H1 (cell line): ENCODE results near the gene NUP210. TPM values are rescaled to one million over a fixed set of nuclear protein-coding genes. Genes with fewer than 3 reads are reported as not detected.

ENCODE experiments used
- CTCF ChIA-PET: fragments of 300-600 bp; sonication (Branson Sonifier 250); formaldehyde crosslinking; loops from one replicate; lab custom pipeline; 2021; ENCODE audit not compliant: partially characterized antibody; lab: Charles Lee
- POLR2A ChIA-PET: fragments of 300-600 bp; sonication (Branson Sonifier 250); formaldehyde crosslinking; loops from one replicate; lab custom pipeline; 2021; ENCODE audit warnings: inconsistent platforms; ENCODE audit not compliant: partially characterized antibody; lab: Charles Lee
- DNase-seq, 2 experiments: peaks; one replicate each; pipeline versions ENCODE4 v3.0.0 to v3.0.0-alpha.2; 2010 to 2022; ENCODE audit warnings: low spot score in 2 of 2, low read depth in 1 of 2, mixed read lengths in 1 of 2
- FAIRE-seq: peaks from 2 replicates; lab custom pipeline; 2011; peaks lifted over from hg19 to GRCh38; lab: Jason Lieb, UNC
- H2AFZ ChIP-seq: 2 replicates; pipeline ENCODE4 v1.8.1; 2012; ENCODE audit warnings: low read length, inconsistent platforms
- H2AK5ac ChIP-seq: 2 replicates; pipeline ENCODE4 v1.6.1; 2013; ENCODE audit warnings: low read depth, low read length
- H2BK120ac ChIP-seq: replicated peaks from 2 replicates; pipeline ENCODE3; 2013; ENCODE audit warnings: low read depth, low read length, inconsistent platforms
- H2BK12ac ChIP-seq: 2 replicates; pipeline ENCODE4 v1.6.1; 2013; ENCODE audit warnings: low read depth, low read length
- H2BK15ac ChIP-seq: 2 replicates; pipeline ENCODE4 v1.6.1; 2013; ENCODE audit warnings: low read length
- H2BK20ac ChIP-seq: 2 replicates; pipeline ENCODE4 v1.6.1; 2013; ENCODE audit warnings: low read length
- H2BK5ac ChIP-seq: 2 replicates; pipeline ENCODE4 v1.6.1; 2013; ENCODE audit warnings: low read depth, low read length
- H3K14ac ChIP-seq: 2 replicates; pipeline ENCODE4 v1.6.1; 2013; ENCODE audit warnings: inconsistent platforms; ENCODE audit not compliant: insufficient read length
- H3K18ac ChIP-seq: 2 replicates; pipeline ENCODE4 v1.6.1; 2013; ENCODE audit warnings: low read length; ENCODE audit errors: extremely low read depth
- H3K23ac ChIP-seq: 2 replicates; pipeline ENCODE4 v1.6.1; 2013; ENCODE audit warnings: inconsistent platforms; ENCODE audit not compliant: insufficient read length
- H3K23me2 ChIP-seq: 2 replicates; pipeline ENCODE4 v1.6.1; 2013; ENCODE audit warnings: low read depth, low read length
- H3K27ac ChIP-seq: 2 replicates; pipeline ENCODE4 v1.6.1; 2011; ENCODE audit warnings: low read depth, low read length, inconsistent platforms
- H3K27me3 ChIP-seq, 4 experiments: replicated peaks in 1 of 4; 1 replicate in 1 of 4; 2 replicates in 3 of 4; pipeline versions ENCODE4 v1.6.1 to v1.8.1; 2011 to 2013; ENCODE audit warnings: low read length in 3 of 4, mild to moderate bottlenecking in 3 of 4, inconsistent platforms in 2 of 4, mixed read lengths in 2 of 4, moderate library complexity in 1 of 4; ENCODE audit not compliant: control insufficient read depth in 3 of 4, insufficient read depth in 3 of 4; ENCODE audit errors: extremely low read depth in 1 of 4
- H3K36me3 ChIP-seq, 4 experiments: 2 replicates each; pipeline versions ENCODE4 v1.6.1 to v1.8.1; 2011 to 2013; ENCODE audit warnings: mild to moderate bottlenecking in 4 of 4, low read length in 3 of 4, moderate library complexity in 2 of 4, control low read depth in 1 of 4, inconsistent platforms in 1 of 4; ENCODE audit not compliant: insufficient read depth in 4 of 4, control insufficient read depth in 2 of 4
- H3K4ac ChIP-seq: replicated peaks from 2 replicates; pipeline ENCODE3; 2013; ENCODE audit warnings: low read length, low read depth, mixed read lengths, inconsistent platforms; ENCODE audit not compliant: insufficient read length
- H3K4me1 ChIP-seq, 4 experiments: replicated peaks in 1 of 4; 1 replicate in 1 of 4; 2 replicates in 3 of 4; pipeline versions ENCODE4 v1.6.1 to v1.8.1; 2011 to 2013; ENCODE audit warnings: low read length in 3 of 4, inconsistent platforms in 2 of 4, mixed read lengths in 1 of 4; ENCODE audit not compliant: insufficient read depth in 4 of 4, control insufficient read depth in 3 of 4
- H3K4me2 ChIP-seq, 2 experiments: 2 replicates each; pipeline versions ENCODE4 v1.6.1 to v1.8.1; 2011 to 2013; ENCODE audit warnings: low read depth in 2 of 2, low read length in 2 of 2, control low read depth in 1 of 2, inconsistent platforms in 1 of 2, mild to moderate bottlenecking in 1 of 2; ENCODE audit not compliant: insufficient read depth in 1 of 2
- H3K4me3 ChIP-seq, 4 experiments: fragments of 200-600, 300-600 bp in 1 of 4; sonication (generic), shearing (Covaris generic), sonication (Bioruptor Twin) in 1 of 4; 2 replicates each; pipeline versions ENCODE4 v1.5.1 to v1.8.1; 2011 to 2016; ENCODE audit warnings: low read length in 4 of 4, low read depth in 3 of 4, control low read depth in 2 of 4, inconsistent platforms in 2 of 4, mild to moderate bottlenecking in 2 of 4, mixed read lengths in 1 of 4, moderate library complexity in 1 of 4; ENCODE audit not compliant: insufficient read depth in 2 of 4; ENCODE audit errors: extremely low read depth in 1 of 4
- H3K56ac ChIP-seq: replicated peaks from 2 replicates; pipeline ENCODE3; 2013; ENCODE audit warnings: low read depth, mild to moderate bottlenecking, mixed read lengths, low read length, inconsistent platforms; ENCODE audit not compliant: insufficient read length
- H3K79me1 ChIP-seq: 2 replicates; pipeline ENCODE4 v1.6.1; 2013; ENCODE audit warnings: low read depth, low read length, control low read depth
- H3K79me2 ChIP-seq, 2 experiments: 2 replicates each; pipeline versions ENCODE4 v1.6.1 to v1.8.1; 2012 to 2013; ENCODE audit warnings: low read length in 2 of 2, mild to moderate bottlenecking in 2 of 2, inconsistent platforms in 1 of 2; ENCODE audit not compliant: insufficient read depth in 2 of 2, control insufficient read depth in 1 of 2
- H3K9ac ChIP-seq, 4 experiments: replicated peaks in 1 of 4; 1 replicate in 1 of 4; 2 replicates in 3 of 4; pipeline versions ENCODE4 v1.6.1 to v1.8.1; 2011 to 2013; ENCODE audit warnings: low read depth in 3 of 4, low read length in 3 of 4, control low read depth in 2 of 4, mild to moderate bottlenecking in 2 of 4, moderate library complexity in 2 of 4, inconsistent platforms in 1 of 4; ENCODE audit errors: extremely low read depth in 1 of 4
- H3K9me3 ChIP-seq, 2 experiments: 2 replicates each; pipeline versions ENCODE4 v1.6.1 to v1.8.1; 2012 to 2013; ENCODE audit warnings: mild to moderate bottlenecking in 2 of 2, moderate library complexity in 2 of 2, control low read depth in 1 of 2, inconsistent platforms in 1 of 2, low read depth in 1 of 2, low read length in 1 of 2, mixed read lengths in 1 of 2; ENCODE audit not compliant: insufficient read depth in 2 of 2
- H4K20me1 ChIP-seq, 2 experiments: replicated peaks in 1 of 2; 2 replicates each; pipeline versions ENCODE3 to v1.8.1; 2011 to 2013; ENCODE audit warnings: inconsistent platforms in 2 of 2, low read length in 2 of 2, mild to moderate bottlenecking in 1 of 2; ENCODE audit not compliant: insufficient read depth in 2 of 2, control insufficient read depth in 1 of 2
- H4K5ac ChIP-seq: 2 replicates; pipeline ENCODE4 v1.6.1; 2013; ENCODE audit warnings: low read length, low read depth, mixed read lengths, inconsistent platforms; ENCODE audit not compliant: insufficient read length
- H4K8ac ChIP-seq: 2 replicates; pipeline ENCODE4 v1.8.0; 2013; ENCODE audit warnings: mild to moderate bottlenecking, moderate library complexity, low read length, inconsistent platforms; ENCODE audit not compliant: insufficient read depth; ENCODE audit errors: extremely low read depth
- H4K91ac ChIP-seq: replicated peaks from 2 replicates; pipeline ENCODE3; 2013; ENCODE audit warnings: low read length, mixed read lengths, inconsistent platforms; ENCODE audit not compliant: insufficient read length
- EGR1 ChIP-seq: IDR thresholded peaks from 2 replicates; pipeline ENCODE4 v1.6.1; 2011; ENCODE audit warnings: low read depth, low read length, borderline replicate concordance
- EP300 ChIP-seq, 2 experiments: IDR thresholded peaks; 1 replicate in 1 of 2; 2 replicates in 1 of 2; pipeline ENCODE4 v1.6.1; 2011 to 2012; ENCODE audit warnings: low read depth in 2 of 2, low read length in 2 of 2, mild to moderate bottlenecking in 2 of 2, borderline replicate concordance in 1 of 2, inconsistent platforms in 1 of 2, moderate library complexity in 1 of 2
- EZH2 ChIP-seq: fragments of 200-600 bp; sonication (generic); IDR thresholded peaks from 2 replicates; pipeline ENCODE4 v1.7.1; 2012; ENCODE audit warnings: low read depth, mild to moderate bottlenecking, moderate library complexity, low read length, inconsistent platforms; ENCODE audit not compliant: severe bottlenecking
- HDAC2 ChIP-seq, 2 experiments: fragments of 300-600 bp in 1 of 2; sonication (generic) in 1 of 2; IDR thresholded peaks; 2 replicates each; pipeline ENCODE4 v1.6.1; 2011 to 2012; ENCODE audit warnings: low read depth in 2 of 2, low read length in 2 of 2, mild to moderate bottlenecking in 2 of 2, moderate library complexity in 2 of 2, borderline replicate concordance in 1 of 2, inconsistent platforms in 1 of 2
- KDM4A ChIP-seq: IDR thresholded peaks from one replicate; pipeline ENCODE4 v1.7.1; 2012; ENCODE audit warnings: low read depth, mild to moderate bottlenecking, moderate library complexity, low read length, inconsistent platforms; ENCODE audit not compliant: severe bottlenecking
- MAFK ChIP-seq: IDR thresholded peaks from 2 replicates; pipeline ENCODE4 v1.6.1; 2012; ENCODE audit warnings: low read depth, mild to moderate bottlenecking, improper control_type of control experiment, low read length
- POLR2A ChIP-seq, 2 experiments: IDR thresholded peaks; 1 replicate in 1 of 2; 2 replicates in 1 of 2; pipeline ENCODE4 v1.6.1; 2011; ENCODE audit warnings: low read depth in 2 of 2, low read length in 2 of 2, mild to moderate bottlenecking in 2 of 2; ENCODE audit errors: control extremely low read depth in 1 of 2
- RNF2 ChIP-seq: fragments of 200-900, 300-1000 bp; sonication (generic); IDR thresholded peaks from 2 replicates; pipeline ENCODE4 v1.7.1; 2016; ENCODE audit warnings: borderline replicate concordance, low read depth, mild to moderate bottlenecking, antibody characterized with exemption, low read length; ENCODE audit not compliant: poor library complexity, severe bottlenecking; ENCODE audit errors: missing control alignments
- SP4 ChIP-seq: IDR thresholded peaks from 2 replicates; pipeline ENCODE4 v1.6.1; 2012; ENCODE audit warnings: low read length, inconsistent platforms
- SUZ12 ChIP-seq: fragments of 200-600 bp; sonication (generic); IDR thresholded peaks from 2 replicates; pipeline ENCODE4 v1.6.1; 2012; ENCODE audit warnings: mild to moderate bottlenecking, inconsistent platforms, low read length, moderate library complexity, mixed read lengths
- TAF7 ChIP-seq: optimal IDR thresholded peaks from 2 replicates; pipeline ENCODE3; 2011; ENCODE audit warnings: low read depth, mild to moderate bottlenecking, inconsistent platforms, low read length, moderate library complexity, borderline replicate concordance
- USF2 ChIP-seq: IDR thresholded peaks from 2 replicates; pipeline ENCODE4 v1.6.1; 2011; ENCODE audit warnings: low read length, improper control_type of control experiment
- WGBS, 2 experiments: shearing (Covaris generic) in 1 of 2; methylation state at CpG; one replicate each; pipeline versions ENCODE4 v1.1.6 to v1.1.7; 2013 to 2015; ENCODE audit warnings: low lambda C conversion rate in 2 of 2, mixed read lengths in 2 of 2, inconsistent platforms in 1 of 2, low coverage in 1 of 2, missing lambda C conversion rate in 1 of 2; ENCODE audit not compliant: insufficient replicate concordance in 2 of 2, insufficient coverage in 1 of 2, insufficient read length in 1 of 2; ENCODE audit errors: extremely low coverage in 1 of 2, missing lambda C conversion rate in 1 of 2; 5-methylcytosine and 5-hydroxymethylcytosine counted together
- polyA plus RNA-seq, 7 experiments: library from polyadenylated mRNA; depleted of rRNA in 3 of 7; stranded (reverse) in 5 of 7; unstranded in 2 of 7; fragments of >200 nt in 5 of 7; fragments of 200-250 nt in 2 of 7; gene quantifications; 1 replicate in 5 of 7; 2 replicates in 1 of 7; 4 replicates in 1 of 7; pipeline versions ENCODE4 v1.2.1 to v1.2.3, GENCODE V29; 2011 to 2013; ENCODE audit warnings: missing spikeins in 2 of 7, mixed read lengths in 2 of 7
- total RNA-seq: library from RNA; stranded (reverse); fragmentation: NEBNext Ultra II Directional; extraction: Animal tissue kit (Norgen Biotek cat#: 25700); gene quantifications from 2 replicates; pipeline ENCODE4 v1.2.1, GENCODE V29; 2021

Gene NUP210
- total and polyA plus RNA-seq, 2 of the 8 experiments (the other 6 are each of a cell fraction or from before 2014, with no cell fraction given), result 51.0 to 53.7 TPM

- H2BK120ac ChIP-seq, result no peak overlapping the region
- no peak overlapping the region for H2BK15ac ChIP-seq
- 90% methylated on average over 12 of the region's 13 CpGs; no CpG with 5 or more reads in 1 of the 2 experiments for WGBS, 2 experiments
- H4K20me1 ChIP-seq, result peaks cover 0 to 1% of the 10 kb centered on the region in 2 experiments
- TF ChIP-seq SUZ12, result no peak
- no peak for TF ChIP-seq SP4
- TF ChIP-seq TAF7, result no peak
- no peak for TF ChIP-seq EP300 (IDR thresholded peaks at IDR 0.05; ENCODE audit: borderline replicate concordance in 1 of 2, low read depth in 2 of 2, low read length in 2 of 2)
- TF ChIP-seq EZH2, result no peak
- no peak for TF ChIP-seq EGR1
- TF ChIP-seq POLR2A (IDR thresholded peaks at IDR 0.05; ENCODE audit: control extremely low read depth in 1 of 2, low read depth in 2 of 2, low read length in 2 of 2), result no peak
- no peak for TF ChIP-seq USF2
- TF ChIP-seq MAFK, result no peak
- TF ChIP-seq KDM4A, result no peak
- no peak for TF ChIP-seq RNF2
- no peak for TF ChIP-seq HDAC2 (IDR thresholded peaks at IDR 0.05; ENCODE audit: borderline replicate concordance in 1 of 2, low read depth in 2 of 2, low read length in 2 of 2)
- no peaks in the 10 kb centered on the region for H3K23me2 ChIP-seq
- H4K91ac ChIP-seq, result no peak overlapping the region
- no peak overlapping the region for H2AK5ac ChIP-seq
- H3K14ac ChIP-seq, result no peak overlapping the region
- no peak overlapping the region for H2AFZ ChIP-seq
- DNase-seq (no peak), FAIRE-seq (no peak)
- 0 out of 7 replicates have a peak, but pooled peaks cover 0 to 8% (median 0%) of the 10 kb centered on the region in 4 experiments for H3K4me1 ChIP-seq
- H3K36me3 ChIP-seq, result peaks cover 15 to 31% (median 22%) of the 10 kb centered on the region in 4 experiments; a peak in 6 of 8 replicates
- H2BK5ac ChIP-seq, result no peak overlapping the region
- no peak overlapping the region for H3K18ac ChIP-seq
- H2BK20ac ChIP-seq, result no peak overlapping the region
- H3K4me3 ChIP-seq, result no peak overlapping the region
- POLR2A ChIA-PET, result no interaction called here
- H3K56ac ChIP-seq, result no peak overlapping the region
- no peak overlapping the region for H4K5ac ChIP-seq
- no peak overlapping the region for H3K4me2 ChIP-seq
- no peak overlapping the region for H3K27ac ChIP-seq
- H4K8ac ChIP-seq, result no peak overlapping the region
- no peak overlapping the region for H3K23ac ChIP-seq
- H3K79me2 ChIP-seq, result no peaks in the 10 kb centered on the region
- CTCF ChIA-PET, result interaction anchor here (3.0 to 6.2 kb wide), 2 partner anchors 28 to 65 kb away, joined by 14 to 57 read pairs; no protein-coding TSS in a partner anchor
- H3K79me1 ChIP-seq, result no peaks in the 10 kb centered on the region
- no peak overlapping the region for H2BK12ac ChIP-seq
- H3K27me3 ChIP-seq, result no peaks in the 10 kb centered on the region
- no peak overlapping the region for H3K9ac ChIP-seq
- H3K9me3 ChIP-seq, result no peaks in the 10 kb centered on the region
- H3K4ac ChIP-seq, result no peak overlapping the region
These were observed 31.3 kb downstream of the NUP210 start for GRCh38 chr3:13388816-13389215.
